Measurements from ENCODE around the gene MCF2L2. TPM values are rescaled to one million over a fixed set of nuclear protein-coding genes. Genes with fewer than 3 reads are reported as not detected.

Gene MCF2L2
- total and polyA plus RNA-seq, 11 donors, result 0.12 to 1.4 (median 0.23) TPM; not detected in 1

- ATAC-seq, result no peak
- WGBS, 4 donors, result 78 to 82% (median 79%) methylated on average over 2 of the region's 2 CpGs
- H3K4me1 ChIP-seq, result peaks cover 0 to 30% (median 4%) of the 10 kb centered on the region in 12 donors
- H3K4me3 ChIP-seq, result no peak overlapping the region
- peaks cover 0 to 11% (median 3%) of the 10 kb centered on the region in 12 donors for H3K9me3 ChIP-seq
- intact Hi-C loops (cut with DNase I), result no loop called here
- no peaks in the 10 kb centered on the region for H3K36me3 ChIP-seq
- H3K27ac ChIP-seq, result no peak overlapping the region
- no peak for TF ChIP-seq CTCF (IDR thresholded peaks at IDR 0.05)
- TF ChIP-seq POLR2A (IDR thresholded peaks at IDR 0.05), result no peak
- no peak for DNase-seq
- H3K27me3 ChIP-seq, result no peaks in the 10 kb centered on the region
Observed at GRCh38 chr3:183208260-183208659, 220.2 kb downstream of the MCF2L2 start.

- ATAC-seq, result no peak
- DNase-seq, result no peak
- Histone ChIP-seq H3K9me3 (peaks cover 0 to 17% (median 3%) of the 10 kb centered on the region in 12 donors), H3K27me3 (no peaks in the 10 kb centered on the region), H3K36me3 (no peaks in the 10 kb centered on the region), H3K4me3 (no peak overlapping the region), H3K27ac (no peak overlapping the region), H3K4me1 (no peaks in the 10 kb centered on the region)
- TF ChIP-seq POLR2A (IDR thresholded peaks at IDR 0.05), result no peak
- no peak for TF ChIP-seq CTCF (IDR thresholded peaks at IDR 0.05)
- intact Hi-C loops (cut with DNase I), result no loop called here
Observed at GRCh38 chr3:183203670-183204069, 224.7 kb downstream of the MCF2L2 start.

GRCh38 chr3:183202004-183202722 is 226.3 kb downstream of the MCF2L2 start:
- DNase-seq, result no peak
- ATAC-seq, result no peak
- Histone ChIP-seq H3K9me3 (peaks cover 0 to 17% (median 3%) of the 10 kb centered on the region in 12 donors), H3K4me1 (no peaks in the 10 kb centered on the region), H3K4me3 (no peak overlapping the region), H3K27me3 (no peaks in the 10 kb centered on the region), H3K27ac (no peak overlapping the region), H3K36me3 (no peaks in the 10 kb centered on the region)
- intact Hi-C loops (cut with DNase I), result no loop called here
- WGBS, 4 donors, result 73 to 80% (median 77%) methylated on average over 4 of the region's 4 CpGs
- TF ChIP-seq POLR2A (IDR thresholded peaks at IDR 0.05) (no peak), CTCF (IDR thresholded peaks at IDR 0.05) (no peak)

- Histone ChIP-seq H3K27ac (no peak overlapping the region), H3K4me1 (no peaks in the 10 kb centered on the region), H3K27me3 (no peaks in the 10 kb centered on the region), H3K4me3 (no peak overlapping the region), H3K9me3 (peaks cover 0 to 16% (median 2%) of the 10 kb centered on the region in 12 donors), H3K36me3 (no peaks in the 10 kb centered on the region)
- intact Hi-C loops (cut with DNase I), result no loop called here
- ATAC-seq (no peak), DNase-seq (no peak)
- TF ChIP-seq CTCF (IDR thresholded peaks at IDR 0.05) (no peak), POLR2A (IDR thresholded peaks at IDR 0.05) (no peak)
- 31 to 51% (median 40%) methylated on average over 1 of the region's 1 CpG for WGBS, 4 donors
Observed at GRCh38 chr3:183198939-183199338, 229.5 kb downstream of the MCF2L2 start.
